Keratinocyte (primary cell): Measurements from ENCODE around the gene YTHDF1. TPM values are rescaled to one million over a fixed set of nuclear protein-coding genes. Genes with fewer than 3 reads are reported as not detected.

Experiments used
- DNase-seq: peaks from one replicate; pipeline ENCODE4 v3.0.0-alpha.2; 2011; ENCODE audit warnings: low read depth, missing footprints, low spot score
- FAIRE-seq: peaks from 2 replicates; lab custom pipeline; 2011; peaks lifted over from hg19 to GRCh38; lab: Jason Lieb, UNC
- H2AFZ ChIP-seq: 2 replicates; pipeline ENCODE4 v1.6.0; 2012; ENCODE audit warnings: low read length, control low read depth, inconsistent platforms; ENCODE audit not compliant: control insufficient read depth
- H3K27ac ChIP-seq: 2 replicates; pipeline ENCODE4 v1.5.1; 2011; ENCODE audit warnings: low read length; ENCODE audit not compliant: control insufficient read depth, insufficient read depth
- H3K27me3 ChIP-seq: 3 replicates; pipeline ENCODE4 v1.6.0; 2011; ENCODE audit warnings: low read length; ENCODE audit not compliant: control insufficient read depth, insufficient read depth; ENCODE audit errors: extremely low read depth
- H3K36me3 ChIP-seq, 2 experiments: 2 replicates in 1 of 2; 3 replicates in 1 of 2; pipeline ENCODE4 v1.5.1; 2011; ENCODE audit warnings: low read length in 2 of 2, mild to moderate bottlenecking in 1 of 2; ENCODE audit not compliant: control insufficient read depth in 2 of 2, insufficient read depth in 2 of 2; ENCODE audit errors: extremely low read depth in 1 of 2
- H3K4me1 ChIP-seq: 3 replicates; pipeline ENCODE4 v1.5.1; 2011; ENCODE audit warnings: low read length; ENCODE audit not compliant: control insufficient read depth, insufficient read depth; ENCODE audit errors: extremely low read depth
- H3K4me2 ChIP-seq: 3 replicates; pipeline ENCODE4 v1.6.0; 2011; ENCODE audit warnings: low read depth, low read length; ENCODE audit not compliant: control insufficient read depth, insufficient read depth; ENCODE audit errors: extremely low read depth
- H3K4me3 ChIP-seq, 3 experiments: fragments of 200-600 bp in 1 of 3; sonication (generic) in 1 of 3; 2 replicates in 2 of 3; 3 replicates in 1 of 3; pipeline ENCODE4 v1.5.1; 2011 to 2016; ENCODE audit warnings: low read length in 3 of 3, mild to moderate bottlenecking in 3 of 3, control low read depth in 2 of 3, inconsistent platforms in 1 of 3, low read depth in 1 of 3, mixed read lengths in 1 of 3, mixed run types in 1 of 3, moderate library complexity in 1 of 3; ENCODE audit not compliant: control insufficient read depth in 2 of 3, insufficient read depth in 2 of 3; ENCODE audit errors: extremely low read depth in 1 of 3
- H3K79me2 ChIP-seq: 2 replicates; pipeline ENCODE4 v1.6.0; 2012; ENCODE audit warnings: low read length; ENCODE audit not compliant: control insufficient read depth, insufficient read depth
- H3K9ac ChIP-seq: 3 replicates; pipeline ENCODE4 v1.6.0; 2011; ENCODE audit warnings: low read length; ENCODE audit not compliant: control insufficient read depth, insufficient read depth; ENCODE audit errors: extremely low read depth
- H3K9me1 ChIP-seq: 3 replicates; pipeline ENCODE4 v1.6.0; 2011; ENCODE audit warnings: low read length; ENCODE audit not compliant: control insufficient read depth, insufficient read depth; ENCODE audit errors: extremely low read depth
- H3K9me3 ChIP-seq: 2 replicates; pipeline ENCODE4 v1.5.1; 2012; ENCODE audit warnings: low read depth, low read length; ENCODE audit not compliant: control insufficient read depth
- H4K20me1 ChIP-seq: 3 replicates; pipeline ENCODE4 v1.6.0; 2011; ENCODE audit warnings: low read length; ENCODE audit not compliant: control insufficient read depth, insufficient read depth; ENCODE audit errors: extremely low read depth
- EZH2 ChIP-seq: IDR thresholded peaks from one replicate; pipeline ENCODE4 v1.6.1; 2012; ENCODE audit warnings: inconsistent platforms, mild to moderate bottlenecking, low read length, moderate library complexity
- dilution Hi-C: fragments of 300-500 bp; cut with MboI; formaldehyde crosslinking; loops from one replicate; pipeline ENCODE4 v1.7.0; 2020; ENCODE audit warnings: low sequenced_read_pairs; ENCODE audit not compliant: extremely low pct_ligation_motif_present
- polyA plus RNA-seq, 5 experiments: library from polyadenylated mRNA; depleted of rRNA in 3 of 5; stranded (reverse) in 3 of 5; stranded (forward) in 1 of 5; unstranded in 1 of 5; fragments of >200 nt; gene quantifications; 1 replicate in 1 of 5; 2 replicates in 3 of 5; 3 replicates in 1 of 5; pipeline versions ENCODE4 v1.2.1 to v1.2.3, GENCODE V29; 2011 to 2012; ENCODE audit warnings: missing spikeins in 2 of 5, low read depth in 1 of 5, low replicate concordance in 1 of 5
- TF ChIP-seq, protein P1 (sequence below), 3 experiments: IDR thresholded peaks in 1 of 3; conservative IDR thresholded peaks in 1 of 3; optimal IDR thresholded peaks in 1 of 3; 2 replicates in 2 of 3; 3 replicates in 1 of 3; pipeline versions ENCODE3 to v1.5.1; 2011; ENCODE audit warnings: low read length in 3 of 3, mild to moderate bottlenecking in 3 of 3, moderate library complexity in 2 of 3, control low read depth in 1 of 3, inconsistent platforms in 1 of 3; ENCODE audit not compliant: insufficient read depth in 2 of 3; ENCODE audit errors: extremely low read depth in 1 of 3

YTHDF1 gene
- polyA plus RNA-seq, 1 donor (not counting 4 experiments of a cell fraction or from before 2014, with no cell fraction given): 26.4 TPM

DNA sequence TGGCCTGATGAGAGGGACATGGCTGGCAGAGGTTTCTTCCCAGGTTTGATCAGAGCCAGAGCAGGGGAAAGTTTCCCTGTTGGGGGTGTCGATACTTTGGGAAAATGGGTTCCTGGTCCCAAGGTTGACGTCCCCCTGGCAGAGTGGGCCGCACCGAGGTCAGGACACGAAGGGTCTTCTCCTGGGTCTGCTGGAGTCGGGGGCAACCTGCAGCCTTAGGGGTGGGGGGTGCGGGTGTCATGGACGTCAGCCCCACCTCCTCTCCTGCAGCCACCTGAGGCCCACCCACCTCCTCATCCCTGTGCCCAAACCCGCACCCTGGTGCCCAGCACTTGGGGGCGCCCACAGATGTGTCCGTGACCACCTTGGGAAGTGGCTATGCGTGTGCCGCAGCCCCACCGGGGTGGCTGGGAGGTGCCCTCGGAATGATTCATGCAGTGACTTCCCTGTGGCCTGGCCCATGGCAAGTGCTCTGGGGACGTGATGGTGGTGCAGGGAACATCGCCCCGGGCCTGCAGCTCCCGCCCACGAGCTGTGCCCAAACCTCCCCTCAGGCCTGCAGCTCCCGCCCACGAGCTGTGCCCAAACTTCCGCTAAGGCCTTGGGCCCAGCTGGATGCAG is 64.9 kb downstream of the YTHDF1 start:
- Histone ChIP-seq H3K27me3 (peaks cover 46% of the 10 kb centered on the region), H4K20me1 (no peaks in the 10 kb centered on the region), H3K9me3 (peaks cover 2% of the 10 kb centered on the region), H3K9ac (no peak overlapping the region), H3K79me2 (no peaks in the 10 kb centered on the region), H3K4me2 (no peak overlapping the region), H3K27ac (no peak overlapping the region), H2AFZ (no peak overlapping the region), H3K9me1 (no peaks in the 10 kb centered on the region), H3K36me3 (no peaks in the 10 kb centered on the region), H3K4me3 (no peak overlapping the region), H3K4me1 (no peaks in the 10 kb centered on the region)
- TF ChIP-seq EZH2: no peak
- TF ChIP-seq, protein P1, sequence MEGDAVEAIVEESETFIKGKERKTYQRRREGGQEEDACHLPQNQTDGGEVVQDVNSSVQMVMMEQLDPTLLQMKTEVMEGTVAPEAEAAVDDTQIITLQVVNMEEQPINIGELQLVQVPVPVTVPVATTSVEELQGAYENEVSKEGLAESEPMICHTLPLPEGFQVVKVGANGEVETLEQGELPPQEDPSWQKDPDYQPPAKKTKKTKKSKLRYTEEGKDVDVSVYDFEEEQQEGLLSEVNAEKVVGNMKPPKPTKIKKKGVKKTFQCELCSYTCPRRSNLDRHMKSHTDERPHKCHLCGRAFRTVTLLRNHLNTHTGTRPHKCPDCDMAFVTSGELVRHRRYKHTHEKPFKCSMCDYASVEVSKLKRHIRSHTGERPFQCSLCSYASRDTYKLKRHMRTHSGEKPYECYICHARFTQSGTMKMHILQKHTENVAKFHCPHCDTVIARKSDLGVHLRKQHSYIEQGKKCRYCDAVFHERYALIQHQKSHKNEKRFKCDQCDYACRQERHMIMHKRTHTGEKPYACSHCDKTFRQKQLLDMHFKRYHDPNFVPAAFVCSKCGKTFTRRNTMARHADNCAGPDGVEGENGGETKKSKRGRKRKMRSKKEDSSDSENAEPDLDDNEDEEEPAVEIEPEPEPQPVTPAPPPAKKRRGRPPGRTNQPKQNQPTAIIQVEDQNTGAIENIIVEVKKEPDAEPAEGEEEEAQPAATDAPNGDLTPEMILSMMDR (optimal IDR thresholded peaks at IDR 0.05 in 1 of 3, IDR thresholded peaks at IDR 0.05 in 1 of 3, conservative IDR thresholded peaks at IDR 0.05 in 1 of 3; ENCODE audit: extremely low read depth in 1 of 3, insufficient read depth in 2 of 3, low read length in 3 of 3): no peak
- no peak for FAIRE-seq
- dilution Hi-C loops: no loop called here
- no peak for DNase-seq

- H3K9me3 ChIP-seq: peaks cover 2% of the 10 kb centered on the region
- no peak overlapping the region for H3K4me3 ChIP-seq
- DNase-seq (no peak), FAIRE-seq (no peak)
- TF ChIP-seq EZH2: no peak
- TF ChIP-seq, protein P1 (optimal IDR thresholded peaks at IDR 0.05 in 1 of 3, IDR thresholded peaks at IDR 0.05 in 1 of 3, conservative IDR thresholded peaks at IDR 0.05 in 1 of 3; ENCODE audit: extremely low read depth in 1 of 3, insufficient read depth in 2 of 3, low read length in 3 of 3): no peak
- H3K9ac ChIP-seq: no peak overlapping the region
- no peaks in the 10 kb centered on the region for H4K20me1 ChIP-seq
- H3K27me3 ChIP-seq: peaks cover 43% of the 10 kb centered on the region
- no peaks in the 10 kb centered on the region for H3K36me3 ChIP-seq
- no peak overlapping the region for H3K27ac ChIP-seq
- dilution Hi-C loops: no loop called here
- H3K4me2 ChIP-seq: no peak overlapping the region
- no peaks in the 10 kb centered on the region for H3K79me2 ChIP-seq
- H3K9me1 ChIP-seq: no peaks in the 10 kb centered on the region
- no peak overlapping the region for H2AFZ ChIP-seq
- H3K4me1 ChIP-seq: no peaks in the 10 kb centered on the region
Measured at GRCh38 chr20:63150391-63150898, 65.5 kb downstream of the YTHDF1 start.
